K562 (cell line): ENCODE results near the gene EPN3. TPM values are rescaled to one million over a fixed set of nuclear protein-coding genes. Genes with fewer than 3 reads are reported as not detected.
A peak's percentile ranks its signal among the peaks of the same experiment; 100 is the strongest.

Experiments used
- CREBBP ChIP-seq: IDR thresholded peaks from one replicate; pipeline ENCODE4 v1.6.1; 2012; ENCODE audit warnings: low read depth, mild to moderate bottlenecking, control low read depth, inconsistent platforms, low read length
- DIDO1 ChIP-seq: fragments of 450-650 bp; IDR thresholded peaks from 2 replicates; pipeline ENCODE4 v1.6.1; 2016; ENCODE audit warnings: low read depth, missing biosample characterization, missing genetic modification characterization
- ESRRA ChIP-seq: fragments of 450-650 bp; IDR thresholded peaks from 2 replicates; pipeline ENCODE4 v1.6.1; 2014; ENCODE audit warnings: low read depth, mild to moderate bottlenecking, moderate library complexity, borderline replicate concordance
- FOXA3 ChIP-seq, 2 experiments: fragments of 450-650 bp in 1 of 2; sonication (generic) in 1 of 2; formaldehyde crosslinking; IDR thresholded peaks in 1 of 2; conservative IDR thresholded peaks in 1 of 2; 2 replicates each; pipeline versions ENCODE4 v1.4.0 to v1.8.0; 2020 to 2022; ENCODE audit warnings: mild to moderate bottlenecking in 2 of 2, missing genetic modification reagents in 1 of 2
- FOXJ3 ChIP-seq: sonication (generic); formaldehyde crosslinking; IDR thresholded peaks from 2 replicates; pipeline ENCODE4 v1.4.0; 2020; ENCODE audit warnings: mild to moderate bottlenecking, missing genetic modification reagents
- IRF2 ChIP-seq: sonication (generic); formaldehyde crosslinking; IDR thresholded peaks from 2 replicates; pipeline ENCODE4 v1.8.1; 2022; ENCODE audit warnings: mild to moderate bottlenecking, missing genetic modification reagents
- JUND ChIP-seq, 2 experiments: IDR thresholded peaks; 2 replicates in 1 of 2; 3 replicates in 1 of 2; pipeline ENCODE4 v1.6.1; 2011; ENCODE audit warnings: borderline replicate concordance in 2 of 2, low read depth in 2 of 2, low read length in 2 of 2, improper control_type of control experiment in 1 of 2, missing biosample characterization in 1 of 2, missing genetic modification characterization in 1 of 2, missing genetic modification reagents in 1 of 2
- KHSRP ChIP-seq: fragments of 450-650 bp; IDR thresholded peaks from 2 replicates; pipeline ENCODE4 v1.6.1; 2017
- MAX ChIP-seq: sonication (generic); formaldehyde crosslinking; IDR thresholded peaks from 2 replicates; pipeline ENCODE4 v1.9.0; 2022; ENCODE audit warnings: mild to moderate bottlenecking, missing genetic modification reagents
- NELFE ChIP-seq: IDR thresholded peaks from 2 replicates; pipeline ENCODE4 v1.6.1; 2011; ENCODE audit warnings: mild to moderate bottlenecking; ENCODE audit not compliant: insufficient read depth, insufficient read length
- PREB ChIP-seq: sonication (generic); formaldehyde crosslinking; IDR thresholded peaks from 2 replicates; pipeline ENCODE4 v1.8.1; 2023; ENCODE audit warnings: mild to moderate bottlenecking, missing genetic modification reagents
- RBBP5 ChIP-seq: fragments of 200-600 bp; sonication (generic); IDR thresholded peaks from 2 replicates; pipeline ENCODE4 v1.6.1; 2012; ENCODE audit warnings: borderline replicate concordance, mild to moderate bottlenecking, low read length, control low read depth, inconsistent platforms; ENCODE audit not compliant: insufficient read depth, poor library complexity, severe bottlenecking
- SIN3A ChIP-seq, 2 experiments: fragments of 150-350 bp in 1 of 2; IDR thresholded peaks; 2 replicates each; pipeline ENCODE4 v1.6.1; 2011 to 2016; ENCODE audit warnings: borderline replicate concordance in 2 of 2, low read depth in 2 of 2, low read length in 2 of 2, mild to moderate bottlenecking in 2 of 2, moderate library complexity in 2 of 2; ENCODE audit not compliant: control insufficient read depth in 1 of 2
- SMC3 ChIP-seq: conservative IDR thresholded peaks from 2 replicates; pipeline ENCODE4 v1.6.1; 2011; ENCODE audit warnings: low read depth, low read length, improper control_type of control experiment; ENCODE audit not compliant: insufficient read depth
- SREBF2 ChIP-seq: sonication (generic); formaldehyde crosslinking; IDR thresholded peaks from 2 replicates; pipeline ENCODE4 v1.4.0; 2020; ENCODE audit warnings: mild to moderate bottlenecking, missing genetic modification reagents
- STAG1 ChIP-seq: sonication (generic); formaldehyde crosslinking; IDR thresholded peaks from 2 replicates; pipeline ENCODE4 v1.5.0; 2020; ENCODE audit warnings: missing genetic modification reagents, borderline replicate concordance
- SUPT5H ChIP-seq: fragments of 450-650 bp; IDR thresholded peaks from 2 replicates; pipeline ENCODE4 v1.6.1; 2016
- TFE3 ChIP-seq: fragments of 450-650 bp; formaldehyde crosslinking; IDR thresholded peaks from 2 replicates; pipeline ENCODE4 v1.4.0; 2020; ENCODE audit warnings: mild to moderate bottlenecking, mixed read lengths
- ZFP36 ChIP-seq: fragments of 150-350 bp; IDR thresholded peaks from 2 replicates; pipeline ENCODE4 v1.6.1; 2018; ENCODE audit warnings: low read length, low read depth; ENCODE audit not compliant: partially characterized antibody
- ZFX ChIP-seq: sonication (generic); formaldehyde crosslinking; IDR thresholded peaks from 2 replicates; pipeline ENCODE4 v1.8.0; 2022; ENCODE audit warnings: mild to moderate bottlenecking, missing genetic modification reagents, moderate library complexity
- ZKSCAN1 ChIP-seq: fragments of 150-350 bp; IDR thresholded peaks from 2 replicates; pipeline ENCODE4 v1.6.1; 2016; ENCODE audit warnings: low read depth, low read length
- ZNF143 ChIP-seq: sonication (generic); formaldehyde crosslinking; IDR thresholded peaks from 2 replicates; pipeline ENCODE4 v1.9.0; 2022; ENCODE audit warnings: mild to moderate bottlenecking, missing genetic modification reagents
- ZNF263 ChIP-seq: sonication (generic); formaldehyde crosslinking; IDR thresholded peaks from 2 replicates; pipeline ENCODE4 v1.8.0; 2022; ENCODE audit warnings: mild to moderate bottlenecking, missing genetic modification reagents, borderline replicate concordance
- ZNF274 ChIP-seq: IDR thresholded peaks from 2 replicates; pipeline ENCODE4 v1.6.1; 2011; ENCODE audit warnings: low read depth, mild to moderate bottlenecking, low read length, moderate library complexity, borderline replicate concordance
- ZNF589 ChIP-seq: fragments of 200-800 bp; sonication (Bioruptor generic); IDR thresholded peaks from 2 replicates; pipeline ENCODE4 v1.6.1; 2016; ENCODE audit warnings: low read depth, missing genetic modification characterization, missing compliant biosample characterization
- polyA plus RNA-seq, 8 experiments: library from polyadenylated mRNA; depleted of rRNA in 4 of 8; stranded (reverse) in 5 of 8; unstranded in 3 of 8; fragments of >200 nt; fragmentation: Nextera tagmentation in 2 of 8; fragmentation: Illumina TruSeq in 1 of 8; extraction: Ambion mirVana in 2 of 8; extraction: Trizol in 1 of 8; gene quantifications; 2 replicates each; pipeline versions ENCODE4 v1.2.1 to v1.2.3, GENCODE V29; 2011 to 2014; ENCODE audit warnings: inconsistent platforms in 1 of 8, missing spikeins in 1 of 8
- total RNA-seq, 7 experiments: library from RNA; depleted of rRNA in 6 of 7; stranded (reverse); fragments of >200 nt in 6 of 7; fragmentation: Illumina TruSeq in 2 of 7; extraction: Trizol in 2 of 7; gene quantifications; 2 replicates each; pipeline versions ENCODE4 v1.2.1 to v1.2.3, GENCODE V29; 2011 to 2021; ENCODE audit warnings: low replicate concordance in 1 of 7

The EPN3 gene
- total and polyA plus RNA-seq, 9 of the 15 experiments (the other 6 are each of a cell fraction or from before 2014, with no cell fraction given), result 0.16 TPM; not detected in 8

GRCh38 chr17:50547035-50547735, 14.7 kb downstream of the EPN3 start, which contains the start of gene SPATA20 (continued):
- TF ChIP-seq MAX (CRISPR knock-in tag) (peak; percentile 90), FOXA3 (CRISPR knock-in tag; conservative IDR thresholded peaks at IDR 0.05 in 1 of 2, IDR thresholded peaks at IDR 0.05 in 1 of 2) (0 out of 4 replicates have a peak, but pooled peaks of 1 of the 2 experiments have one; percentile 34), ZNF143 (CRISPR knock-in tag) (0 out of 2 replicates have a peak, but pooled peaks have one; percentile 22), ZNF263 (peak; percentile 78; the same call in 1 of the 2 replicates), FOXJ3 (CRISPR knock-in tag) (no peak), SIN3A (IDR thresholded peaks at IDR 0.05; ENCODE audit: borderline replicate concordance in 2 of 2, control insufficient read depth in 1 of 2, low read depth in 2 of 2, low read length in 2 of 2) (peak in 1 of 2 experiments; percentile 34; a peak in 1 of 4 replicates), TFE3 (CRISPR knock-in tag) (no peak), ZNF589 (CRISPR knock-in tag) (no peak), SUPT5H (no peak), IRF2 (CRISPR knock-in tag) (no peak), STAG1 (CRISPR knock-in tag) (peak; percentile 94; the same call in 1 of the 2 replicates), SMC3 (peak; percentile 92), JUND (IDR thresholded peaks at IDR 0.05; ENCODE audit: borderline replicate concordance, low read depth, low read length) (peak; percentile 36; the same call in 1 of the 2 replicates), JUND (tag; IDR thresholded peaks at IDR 0.05; ENCODE audit: borderline replicate concordance, low read depth, low read length) (no peak; the same call in 2 of the 3 replicates), KHSRP (no peak), ZKSCAN1 (0 out of 2 replicates have a peak, but pooled peaks have one; percentile 35), ZFP36 (peak; percentile 88), ESRRA (no peak), NELFE (no peak), ZFX (CRISPR knock-in tag) (peak; percentile 95), PREB (CRISPR knock-in tag) (no peak), RBBP5 (peak; percentile 41), SREBF2 (CRISPR knock-in tag) (no peak), CREBBP (no peak), DIDO1 (no peak), ZNF274 (no peak)
